IMR-90 (cell line): ENCODE measurements around the gene RGS3. TPM values are rescaled to one million over a fixed set of nuclear protein-coding genes. Genes with fewer than 3 reads are reported as not detected.

Experiments
- ATAC-seq: fragments of 200-7000 bp; cut with Tn5 transposase; 2 replicates; pipeline ENCODE4 v1.9.1; 2020; ENCODE audit warnings: low read depth, mild to moderate bottlenecking, moderate library complexity
- BruUV-seq: library from RNA; stranded (reverse); fragments of 400-500 nt; replicated peaks from 2 replicates; lab custom pipeline; 2021; lab: Mats Ljungman, UMichigan
- CTCF ChIA-PET: fragments of 300-600 bp; formaldehyde crosslinking; extraction: SDS; loops from one replicate; lab custom pipeline; 2021; ENCODE audit warnings: antibody characterized with exemption; lab: Yijun Ruan, JAX
- POLR2A ChIA-PET: fragments of 300-600 bp; sonication (Branson Sonifier 250); formaldehyde crosslinking; loops from one replicate; lab custom pipeline; 2022; ENCODE audit warnings: antibody characterized with exemption; ENCODE audit not compliant: unreplicated experiment; lab: Charles Lee
- DNase-seq: peaks from one replicate; pipeline ENCODE4 v3.0.0; 2013
- H2AFZ ChIP-seq: replicated peaks from 2 replicates; pipeline ENCODE3; 2013; ENCODE audit warnings: low read length, mild to moderate bottlenecking; ENCODE audit not compliant: poor library complexity
- H2AK5ac ChIP-seq: 2 replicates; pipeline ENCODE4 v1.6.1; 2013; ENCODE audit warnings: low read depth, low read length, inconsistent platforms
- H2AK9ac ChIP-seq: replicated peaks from 2 replicates; pipeline ENCODE3; 2013; ENCODE audit warnings: mild to moderate bottlenecking, low read depth, low read length, moderate library complexity; ENCODE audit not compliant: poor library complexity
- H2BK120ac ChIP-seq: 2 replicates; pipeline ENCODE4 v1.6.1; 2013; ENCODE audit warnings: low read depth, low read length, inconsistent platforms
- H2BK15ac ChIP-seq: 3 replicates; pipeline ENCODE4 v1.6.1; 2013; ENCODE audit warnings: low read depth, low read length, inconsistent platforms
- H2BK20ac ChIP-seq: 2 replicates; pipeline ENCODE4 v1.6.1; 2013; ENCODE audit warnings: low read depth, mild to moderate bottlenecking, inconsistent platforms, low read length, moderate library complexity
- H2BK5ac ChIP-seq: 2 replicates; pipeline ENCODE4 v1.6.1; 2013; ENCODE audit warnings: mild to moderate bottlenecking, low read depth, low read length, inconsistent platforms; ENCODE audit not compliant: poor library complexity, severe bottlenecking
- H3K14ac ChIP-seq: replicated peaks from 2 replicates; pipeline ENCODE4 v1.6.1; 2013; ENCODE audit warnings: low read depth, low read length, inconsistent platforms
- H3K18ac ChIP-seq: 2 replicates; pipeline ENCODE4 v1.6.1; 2013; ENCODE audit warnings: low read depth, low read length, control low read depth
- H3K23ac ChIP-seq: 2 replicates; pipeline ENCODE4 v1.6.1; 2013; ENCODE audit warnings: low read depth, low read length, inconsistent platforms
- H3K27ac ChIP-seq: 2 replicates; pipeline ENCODE4 v1.5.1; 2013; ENCODE audit warnings: mild to moderate bottlenecking, control low read depth, low read length; ENCODE audit not compliant: insufficient read depth
- H3K27me3 ChIP-seq: 2 replicates; pipeline ENCODE4 v1.6.1; 2013; ENCODE audit warnings: low read length; ENCODE audit not compliant: control insufficient read depth, insufficient read depth
- H3K36me3 ChIP-seq: 2 replicates; pipeline ENCODE4 v1.6.1; 2013; ENCODE audit warnings: low read length, mixed read lengths; ENCODE audit not compliant: control insufficient read depth, insufficient read depth
- H3K4ac ChIP-seq: 2 replicates; pipeline ENCODE4 v1.6.1; 2013; ENCODE audit warnings: low read depth, low read length, inconsistent platforms
- H3K4me1 ChIP-seq: 2 replicates; pipeline ENCODE4 v1.6.1; 2013; ENCODE audit warnings: low read length, mixed read lengths; ENCODE audit not compliant: control insufficient read depth, insufficient read depth
- H3K4me2 ChIP-seq: 2 replicates; pipeline ENCODE4 v1.6.1; 2013; ENCODE audit warnings: low read depth, mild to moderate bottlenecking, control low read depth, low read length, moderate library complexity
- H3K4me3 ChIP-seq: 2 replicates; pipeline ENCODE4 v1.5.1; 2013; ENCODE audit warnings: low read depth, mild to moderate bottlenecking, control low read depth, low read length, moderate library complexity; ENCODE audit not compliant: insufficient read depth
- H3K56ac ChIP-seq: 2 replicates; pipeline ENCODE4 v1.6.1; 2013; ENCODE audit warnings: low read length, inconsistent platforms; ENCODE audit not compliant: insufficient read depth; ENCODE audit errors: extremely low read depth
- H3K79me1 ChIP-seq, 2 experiments: 2 replicates each; pipeline ENCODE4 v1.6.1; 2013; ENCODE audit warnings: low read length in 2 of 2, inconsistent platforms in 1 of 2, low read depth in 1 of 2
- H3K9ac ChIP-seq: 2 replicates; pipeline ENCODE4 v1.6.1; 2013; ENCODE audit warnings: low read depth, low read length, control low read depth
- H3K9me1 ChIP-seq: 2 replicates; pipeline ENCODE4 v1.6.1; 2013; ENCODE audit warnings: low read length, inconsistent platforms; ENCODE audit not compliant: insufficient read depth
- H3K9me3 ChIP-seq: 2 replicates; pipeline ENCODE4 v1.6.1; 2013; ENCODE audit warnings: low read length; ENCODE audit not compliant: control insufficient read depth, insufficient read depth
- H4K20me1 ChIP-seq: 2 replicates; pipeline ENCODE4 v1.6.1; 2013; ENCODE audit warnings: low read length, inconsistent platforms; ENCODE audit not compliant: insufficient read depth
- H4K5ac ChIP-seq: 2 replicates; pipeline ENCODE4 v1.6.1; 2013; ENCODE audit warnings: mild to moderate bottlenecking, low read depth, low read length, control low read depth
- H4K8ac ChIP-seq, 2 experiments: 2 replicates each; pipeline ENCODE4 v1.6.1; 2013; ENCODE audit warnings: low read depth in 2 of 2, low read length in 2 of 2, control low read depth in 1 of 2, inconsistent platforms in 1 of 2
- H4K91ac ChIP-seq: 2 replicates; pipeline ENCODE4 v1.6.1; 2013; ENCODE audit warnings: low read depth, low read length, inconsistent platforms; ENCODE audit not compliant: insufficient read depth
- CHD1 ChIP-seq: IDR thresholded peaks from 2 replicates; pipeline ENCODE4 v1.6.1; 2012; ENCODE audit warnings: low read depth, low read length, improper control_type of control experiment
- CTCF ChIP-seq: conservative IDR thresholded peaks from 2 replicates; pipeline ENCODE4 v1.5.1; 2012; ENCODE audit warnings: mild to moderate bottlenecking, low read depth, low read length, improper control_type of control experiment
- FOS ChIP-seq: fragments of 150-350 bp; IDR thresholded peaks from 2 replicates; pipeline ENCODE4 v1.6.1; 2016; ENCODE audit warnings: low read depth, low read length
- MAFK ChIP-seq: IDR thresholded peaks from 2 replicates; pipeline ENCODE4 v1.6.1; 2012; ENCODE audit warnings: low read depth, low read length, improper control_type of control experiment
- MXI1 ChIP-seq: IDR thresholded peaks from 2 replicates; pipeline ENCODE4 v1.6.1; 2012; ENCODE audit warnings: low read depth, mild to moderate bottlenecking, low read length, moderate library complexity, borderline replicate concordance
- POLR2A ChIP-seq: IDR thresholded peaks from 2 replicates; pipeline ENCODE4 v1.6.1; 2012; ENCODE audit warnings: mild to moderate bottlenecking, low read depth, low read length
- RFX5 ChIP-seq: IDR thresholded peaks from 2 replicates; pipeline ENCODE4 v1.8.0; 2012; ENCODE audit warnings: low read depth, mild to moderate bottlenecking, low read length, moderate library complexity
- SMC3 ChIP-seq: fragments of 150-350 bp; IDR thresholded peaks from 2 replicates; pipeline ENCODE4 v1.6.1; 2016; ENCODE audit warnings: low read depth, mild to moderate bottlenecking, antibody characterized with exemption, low read length, moderate library complexity
- WGBS, 2 experiments: methylation state at CpG; one replicate each; pipeline versions ENCODE4 v1.1.5 to v1.1.7; 2013; ENCODE audit warnings: missing lambda C conversion rate in 2 of 2; ENCODE audit not compliant: insufficient read length in 1 of 2; ENCODE audit errors: extremely low coverage in 2 of 2; 5-methylcytosine and 5-hydroxymethylcytosine counted together
- dilution Hi-C: fragments of 300-500 bp; cut with HindIII; formaldehyde crosslinking; loops from one replicate; pipeline ENCODE4 v1.14.3; 2018; ENCODE audit warnings: low sequenced_read_pairs; ENCODE audit not compliant: unreplicated experiment
- in situ Hi-C: fragments of 300-500 bp; cut with MboI; formaldehyde crosslinking; loops from 3 replicates; pipeline ENCODE4 v1.14.3; 2019; ENCODE audit warnings: low sequenced_read_pairs, inconsistent platforms, mixed read lengths
- intact Hi-C: fragments of 100-400 bp; cut with micrococcal nuclease; formaldehyde crosslinking; loops from 2 replicates; pipeline ENCODE4 v1.10.0; 2022
- polyA plus RNA-seq, 3 experiments: library from polyadenylated mRNA; depleted of rRNA; stranded (reverse); fragments of >200 nt; gene quantifications; 2 replicates each; pipeline ENCODE4 v1.2.3, GENCODE V29; 2012; ENCODE audit warnings: low replicate concordance in 1 of 3
- total RNA-seq: library from RNA; depleted of rRNA; stranded (reverse); fragments of >200 nt; gene quantifications from 2 replicates; pipeline ENCODE4 v1.2.3, GENCODE V29; 2012

RGS3 gene
- total and polyA plus RNA-seq, 2 of the 4 experiments (the other 2 are of a cell fraction), result 51.8 to 65.6 TPM

- TF ChIP-seq RFX5 (no peak), FOS (peak; percentile 30; the same call in 1 of the 2 replicates)
These were observed 169.5 kb downstream of the RGS3 start (continued) for GRCh38 chr9:113632776-113633590.

- peaks cover 32% of the 10 kb centered on the region for H3K9me1 ChIP-seq
- no peaks in the 10 kb centered on the region for H3K9me3 ChIP-seq
- H3K4me2 ChIP-seq, result no peak overlapping the region
- TF ChIP-seq MXI1, result no peak
- TF ChIP-seq SMC3, result no peak
- TF ChIP-seq CHD1, result no peak
- TF ChIP-seq POLR2A, result no peak
- TF ChIP-seq CTCF, result no peak
- peak; percentile 19; the same call in 1 of the 2 replicates for TF ChIP-seq MAFK
- peak overlapping the region; percentile 62 for H2BK120ac ChIP-seq
- intact Hi-C loops, result no loop called here
- H3K23ac ChIP-seq, result peak overlapping the region; percentile 35; the same call in 1 of the 2 replicates
- H3K27me3 ChIP-seq, result no peaks in the 10 kb centered on the region
- in situ Hi-C loops, result no loop called here
- no TSS peak for BruUV-seq
- H3K14ac ChIP-seq, result peak overlapping the region; percentile 56
- no peak overlapping the region for H3K9ac ChIP-seq
- H3K79me1 ChIP-seq, result 0 out of 4 replicates have a peak, but pooled peaks cover 0 to 2% of the 10 kb centered on the region in 2 experiments
- H2AFZ ChIP-seq, result peak overlapping the region; percentile 23
- H3K18ac ChIP-seq, result no peak overlapping the region
- H4K20me1 ChIP-seq, result no peaks in the 10 kb centered on the region
- dilution Hi-C loops, result no loop called here
- no peak overlapping the region for H4K5ac ChIP-seq
- DNase-seq (peak; percentile 36), ATAC-seq (no peak)
- H3K4me3 ChIP-seq, result no peak overlapping the region
- H4K8ac ChIP-seq, result peak overlapping the region in 1 of 2 experiments; percentile 7; a peak in 1 of 4 replicates
- H2AK9ac ChIP-seq, result no peak overlapping the region
- peaks cover 43% of the 10 kb centered on the region for H3K4me1 ChIP-seq
- H2BK20ac ChIP-seq, result peak overlapping the region; percentile 77
- H3K4ac ChIP-seq, result peak overlapping the region; percentile 84
- ChIA-PET POLR2A (no interaction called here), CTCF (no interaction called here)
- no peak overlapping the region for H2BK5ac ChIP-seq
- peak overlapping the region; percentile 19; the same call in 1 of the 3 replicates for H2BK15ac ChIP-seq
- peak overlapping the region; percentile 97 for H2AK5ac ChIP-seq
- H3K27ac ChIP-seq, result 0 out of 2 replicates have a peak overlapping the region, but pooled peaks have one; percentile 20
- H4K91ac ChIP-seq, result peak overlapping the region; percentile 29
- no CpG with 5 or more reads among the region's 11 CpGs for WGBS, 2 experiments
- H3K36me3 ChIP-seq, result no peaks in the 10 kb centered on the region
- H3K56ac ChIP-seq, result no peak overlapping the region
These were observed 170.5 kb downstream of the RGS3 start for GRCh38 chr9:113633782-113634595.
